ENCODE measurements around the gene KLRG1.

KLRG1 gene

GRCh38 chr12:9040484-9041186 is 51.3 kb downstream of the KLRG1 start:
- DNase-seq (ENCODE audit: low read depth in 2 of 2): no peak

- DNase-seq (ENCODE audit: low read depth in 2 of 2): no peak
These were observed 52.0 kb downstream of the KLRG1 start for GRCh38 chr12:9041321-9041720.

- no peak for DNase-seq (ENCODE audit: low read depth in 2 of 2)
These were observed 54.4 kb downstream of the KLRG1 start for GRCh38 chr12:9043766-9044165.

GRCh38 chr12:9047105-9047504 is 57.8 kb downstream of the KLRG1 start:
- DNase-seq (ENCODE audit: low read depth in 2 of 2): no peak

- no peak for DNase-seq (ENCODE audit: low read depth in 2 of 2)
These were observed 59.6 kb downstream of the KLRG1 start for GRCh38 chr12:9048930-9049329.

GRCh38 chr12:9049520-9050133 is 60.3 kb downstream of the KLRG1 start:
- no peak for DNase-seq (ENCODE audit: low read depth in 2 of 2)

- DNase-seq (ENCODE audit: low read depth in 2 of 2): no peak
These were observed 61.3 kb downstream of the KLRG1 start for GRCh38 chr12:9050521-9051157.

GRCh38 chr12:9051158-9051550 is 61.8 kb downstream of the KLRG1 start:
- DNase-seq (ENCODE audit: low read depth in 2 of 2): no peak

- no peak for DNase-seq (ENCODE audit: low read depth in 2 of 2)
These were observed 63.3 kb downstream of the KLRG1 start for GRCh38 chr12:9052610-9053009.

Data from activated CD8-positive, alpha-beta memory T cell treated with anti-CD3 and anti-CD28 coated beads for 4 hours (primary cell).